DND-41 (cell line): Measurements from ENCODE around the gene ANKRD33.

Experiments
- EZH2 ChIP-seq: IDR thresholded peaks from 3 replicates; pipeline ENCODE4 v1.6.1; 2012; ENCODE audit warnings: borderline replicate concordance, low read depth, mild to moderate bottlenecking, moderate library complexity, low read length, inconsistent platforms; ENCODE audit not compliant: severe bottlenecking
- TF ChIP-seq, protein P1 (sequence below): IDR thresholded peaks from 2 replicates; pipeline ENCODE4 v1.5.1; 2012; ENCODE audit warnings: borderline replicate concordance, low read length, moderate library complexity, mild to moderate bottlenecking; ENCODE audit not compliant: poor library complexity, severe bottlenecking; ENCODE audit errors: extremely low read depth

DNA sequence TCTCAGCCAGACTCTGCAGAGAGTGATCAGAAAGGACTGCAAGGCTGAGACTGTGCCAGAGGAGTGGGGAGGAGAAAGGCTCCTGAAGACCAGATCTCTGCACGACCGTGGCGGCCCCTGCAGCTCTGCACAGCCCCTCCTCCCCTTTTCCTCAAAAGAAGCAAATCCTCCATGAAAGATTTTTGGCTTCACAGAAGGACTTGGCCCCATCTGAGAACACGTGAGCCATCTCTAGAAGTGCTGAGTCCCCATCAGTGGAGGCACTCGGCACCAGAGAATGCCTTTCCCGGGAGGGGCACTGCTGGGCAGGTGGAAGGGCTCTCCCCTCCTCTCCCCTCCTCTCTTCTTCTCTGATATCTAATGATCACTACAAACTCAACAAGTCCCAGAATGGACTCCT, 46.2 kb upstream of the ANKRD33 start:
- TF ChIP-seq, protein P1, sequence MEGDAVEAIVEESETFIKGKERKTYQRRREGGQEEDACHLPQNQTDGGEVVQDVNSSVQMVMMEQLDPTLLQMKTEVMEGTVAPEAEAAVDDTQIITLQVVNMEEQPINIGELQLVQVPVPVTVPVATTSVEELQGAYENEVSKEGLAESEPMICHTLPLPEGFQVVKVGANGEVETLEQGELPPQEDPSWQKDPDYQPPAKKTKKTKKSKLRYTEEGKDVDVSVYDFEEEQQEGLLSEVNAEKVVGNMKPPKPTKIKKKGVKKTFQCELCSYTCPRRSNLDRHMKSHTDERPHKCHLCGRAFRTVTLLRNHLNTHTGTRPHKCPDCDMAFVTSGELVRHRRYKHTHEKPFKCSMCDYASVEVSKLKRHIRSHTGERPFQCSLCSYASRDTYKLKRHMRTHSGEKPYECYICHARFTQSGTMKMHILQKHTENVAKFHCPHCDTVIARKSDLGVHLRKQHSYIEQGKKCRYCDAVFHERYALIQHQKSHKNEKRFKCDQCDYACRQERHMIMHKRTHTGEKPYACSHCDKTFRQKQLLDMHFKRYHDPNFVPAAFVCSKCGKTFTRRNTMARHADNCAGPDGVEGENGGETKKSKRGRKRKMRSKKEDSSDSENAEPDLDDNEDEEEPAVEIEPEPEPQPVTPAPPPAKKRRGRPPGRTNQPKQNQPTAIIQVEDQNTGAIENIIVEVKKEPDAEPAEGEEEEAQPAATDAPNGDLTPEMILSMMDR = no peak
- no peak for TF ChIP-seq EZH2
